Measurements from ENCODE around the gene CNTN2.

Gene CNTN2

DNA sequence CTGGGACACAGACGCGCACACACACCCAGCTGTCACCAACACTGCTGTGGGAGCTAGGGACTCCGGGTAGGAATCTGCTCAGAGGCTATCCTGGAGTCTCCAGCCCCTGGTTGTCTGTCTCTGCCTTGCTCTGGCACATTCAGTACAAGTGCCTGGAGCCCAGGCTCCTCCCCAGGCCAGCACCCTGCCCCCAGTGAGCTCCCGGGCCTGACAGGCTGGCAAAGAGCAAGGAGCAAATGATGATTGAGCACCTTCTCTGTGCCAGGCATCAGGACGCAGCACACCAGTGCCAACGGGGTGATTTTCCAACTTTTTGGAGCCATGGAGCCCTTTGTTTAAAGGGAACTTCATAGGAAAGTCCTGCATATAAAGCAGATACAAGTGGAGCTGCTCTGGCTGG, 6.5 kb downstream of the CNTN2 start:
- ATAC-seq (ENCODE audit: low read depth) = no peak
- TF ChIP-seq, protein P1, sequence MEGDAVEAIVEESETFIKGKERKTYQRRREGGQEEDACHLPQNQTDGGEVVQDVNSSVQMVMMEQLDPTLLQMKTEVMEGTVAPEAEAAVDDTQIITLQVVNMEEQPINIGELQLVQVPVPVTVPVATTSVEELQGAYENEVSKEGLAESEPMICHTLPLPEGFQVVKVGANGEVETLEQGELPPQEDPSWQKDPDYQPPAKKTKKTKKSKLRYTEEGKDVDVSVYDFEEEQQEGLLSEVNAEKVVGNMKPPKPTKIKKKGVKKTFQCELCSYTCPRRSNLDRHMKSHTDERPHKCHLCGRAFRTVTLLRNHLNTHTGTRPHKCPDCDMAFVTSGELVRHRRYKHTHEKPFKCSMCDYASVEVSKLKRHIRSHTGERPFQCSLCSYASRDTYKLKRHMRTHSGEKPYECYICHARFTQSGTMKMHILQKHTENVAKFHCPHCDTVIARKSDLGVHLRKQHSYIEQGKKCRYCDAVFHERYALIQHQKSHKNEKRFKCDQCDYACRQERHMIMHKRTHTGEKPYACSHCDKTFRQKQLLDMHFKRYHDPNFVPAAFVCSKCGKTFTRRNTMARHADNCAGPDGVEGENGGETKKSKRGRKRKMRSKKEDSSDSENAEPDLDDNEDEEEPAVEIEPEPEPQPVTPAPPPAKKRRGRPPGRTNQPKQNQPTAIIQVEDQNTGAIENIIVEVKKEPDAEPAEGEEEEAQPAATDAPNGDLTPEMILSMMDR (IDR thresholded peaks at IDR 0.05; ENCODE audit: poor library complexity, severe bottlenecking) = no peak

DNA sequence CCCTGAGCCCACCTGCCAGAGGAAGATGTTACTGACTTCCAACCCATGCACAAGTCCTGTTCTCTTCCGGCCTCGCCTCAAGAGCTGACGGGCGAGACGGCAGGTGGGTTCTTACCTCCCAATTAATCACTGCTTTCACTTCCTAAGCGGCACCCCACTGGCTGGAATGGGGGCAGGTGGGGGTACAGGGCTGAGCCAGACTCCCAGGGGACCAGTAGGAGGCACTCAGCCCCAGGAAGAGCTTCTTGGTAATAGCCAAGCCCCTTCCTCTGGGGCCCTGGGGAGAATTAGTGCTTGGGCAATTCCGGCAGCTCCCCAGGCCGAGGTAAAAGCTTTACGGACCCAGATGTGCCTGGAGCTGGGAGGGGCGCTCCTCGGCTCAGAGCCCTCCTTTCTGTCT, 9.7 kb downstream of the CNTN2 start:
- H3K36me3 ChIP-seq (ENCODE audit: low read depth) = no peaks in the 10 kb centered on the region
- H3K9me3 ChIP-seq (ENCODE audit: severe bottlenecking) = no peaks in the 10 kb centered on the region
- H3K4me3 ChIP-seq (ENCODE audit: severe bottlenecking) = no peak overlapping the region
- no peaks in the 10 kb centered on the region for H3K4me1 ChIP-seq (ENCODE audit: insufficient read depth, poor library complexity, severe bottlenecking)
- TF ChIP-seq, protein P1 (IDR thresholded peaks at IDR 0.05; ENCODE audit: poor library complexity, severe bottlenecking) = no peak
- no peak overlapping the region for H3K27ac ChIP-seq (ENCODE audit: poor library complexity, severe bottlenecking)
- no peaks in the 10 kb centered on the region for H3K27me3 ChIP-seq (ENCODE audit: insufficient read depth, poor library complexity, severe bottlenecking)
- ATAC-seq (ENCODE audit: low read depth) (no peak), DNase-seq (ENCODE audit: low spot score) (no peak)

More for the DNA sequence above, 6.5 kb downstream of the CNTN2 start:
- no peak overlapping the region for H3K4me3 ChIP-seq (ENCODE audit: severe bottlenecking)
- no peak overlapping the region for H3K27ac ChIP-seq (ENCODE audit: poor library complexity, severe bottlenecking)
- no peaks in the 10 kb centered on the region for H3K9me3 ChIP-seq (ENCODE audit: severe bottlenecking)
- DNase-seq (ENCODE audit: low spot score) = no peak
- no peaks in the 10 kb centered on the region for H3K36me3 ChIP-seq (ENCODE audit: low read depth)
- H3K27me3 ChIP-seq (ENCODE audit: insufficient read depth, poor library complexity, severe bottlenecking) = peaks cover 10% of the 10 kb centered on the region
- no peaks in the 10 kb centered on the region for H3K4me1 ChIP-seq (ENCODE audit: insufficient read depth, poor library complexity, severe bottlenecking)

DNA sequence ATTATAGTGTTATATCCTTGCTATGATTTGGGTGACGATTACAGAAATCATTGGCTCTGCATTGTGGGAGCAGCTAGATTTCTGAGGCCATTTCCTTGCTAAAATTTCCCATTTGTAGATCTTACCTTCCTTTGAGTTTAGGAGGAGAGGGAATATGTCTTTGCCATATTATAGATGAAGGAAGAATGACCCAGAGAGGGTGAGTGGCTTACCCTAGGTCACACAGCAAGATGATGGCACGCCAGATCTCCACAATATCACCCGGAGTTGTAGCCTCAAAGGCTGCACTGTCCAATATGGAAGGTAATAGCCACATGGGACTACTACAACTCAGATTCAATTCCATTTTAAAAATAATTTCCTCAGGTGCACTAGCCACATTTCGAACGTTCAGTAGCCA, 10.3 kb downstream of the CNTN2 start:
- no peaks in the 10 kb centered on the region for H3K27me3 ChIP-seq (ENCODE audit: insufficient read depth, poor library complexity, severe bottlenecking)
- DNase-seq (ENCODE audit: low spot score) (no peak), ATAC-seq (ENCODE audit: low read depth) (no peak)
- no peaks in the 10 kb centered on the region for H3K9me3 ChIP-seq (ENCODE audit: severe bottlenecking)
- H3K27ac ChIP-seq (ENCODE audit: poor library complexity, severe bottlenecking) = no peak overlapping the region
- H3K36me3 ChIP-seq (ENCODE audit: low read depth) = no peaks in the 10 kb centered on the region
- H3K4me1 ChIP-seq (ENCODE audit: insufficient read depth, poor library complexity, severe bottlenecking) = no peaks in the 10 kb centered on the region
- no peak overlapping the region for H3K4me3 ChIP-seq (ENCODE audit: severe bottlenecking)
- TF ChIP-seq, protein P1 (IDR thresholded peaks at IDR 0.05; ENCODE audit: poor library complexity, severe bottlenecking) = no peak

DNA sequence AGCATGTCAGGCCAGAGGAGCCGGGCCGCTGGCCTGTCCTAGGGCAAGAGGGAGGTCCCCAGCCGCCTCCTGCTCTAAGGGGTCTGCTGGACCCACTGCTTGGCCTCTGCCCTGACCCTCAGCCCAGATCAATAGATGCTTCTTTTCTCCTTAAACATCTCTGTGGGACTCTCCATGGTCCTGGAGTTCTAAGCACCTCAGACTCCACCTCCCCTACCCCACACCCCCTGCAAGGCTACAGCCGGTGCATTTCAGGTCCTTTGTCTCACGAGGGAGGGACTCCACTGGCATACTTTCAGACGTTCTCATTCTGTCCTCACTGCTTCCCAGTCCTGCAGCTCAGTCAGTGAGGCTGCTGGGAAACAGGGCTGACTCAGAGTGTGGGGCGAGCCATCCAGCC, 11.0 kb downstream of the CNTN2 start:
- Histone ChIP-seq H3K27ac (ENCODE audit: poor library complexity, severe bottlenecking) (no peak overlapping the region), H3K27me3 (ENCODE audit: insufficient read depth, poor library complexity, severe bottlenecking) (no peaks in the 10 kb centered on the region), H3K4me3 (ENCODE audit: severe bottlenecking) (no peak overlapping the region), H3K36me3 (ENCODE audit: low read depth) (no peaks in the 10 kb centered on the region), H3K4me1 (ENCODE audit: insufficient read depth, poor library complexity, severe bottlenecking) (no peaks in the 10 kb centered on the region), H3K9me3 (ENCODE audit: severe bottlenecking) (no peaks in the 10 kb centered on the region)
- TF ChIP-seq, protein P1 (IDR thresholded peaks at IDR 0.05; ENCODE audit: poor library complexity, severe bottlenecking) = no peak
- ATAC-seq (ENCODE audit: low read depth) (no peak), DNase-seq (ENCODE audit: low spot score) (no peak)

DNA sequence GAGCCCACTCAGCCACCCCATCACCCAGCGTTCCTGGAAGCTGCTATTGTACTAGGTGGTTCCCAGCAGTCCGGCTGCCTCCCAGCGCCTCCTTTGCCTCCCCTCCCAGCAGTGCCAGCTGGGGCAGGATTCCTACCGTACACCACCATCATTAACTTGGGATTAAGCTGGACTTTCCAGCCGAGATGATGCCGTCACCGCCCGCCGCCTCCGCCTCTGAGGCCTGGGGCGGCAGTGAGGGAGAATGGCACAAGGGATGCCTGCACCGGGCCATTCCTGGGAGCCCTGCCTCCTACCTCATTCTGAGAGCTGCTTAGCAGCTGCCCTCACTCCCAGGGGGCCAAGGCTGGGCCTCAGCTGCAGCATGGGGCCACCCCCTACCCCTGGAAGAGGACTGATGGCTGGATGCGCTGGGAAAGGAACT, 13.2 kb downstream of the CNTN2 start:
- DNase-seq (ENCODE audit: low spot score) (no peak), ATAC-seq (ENCODE audit: low read depth) (no peak)
- H3K4me3 ChIP-seq (ENCODE audit: severe bottlenecking) = no peak overlapping the region
- no peaks in the 10 kb centered on the region for H3K27me3 ChIP-seq (ENCODE audit: insufficient read depth, poor library complexity, severe bottlenecking)
- no peak overlapping the region for H3K27ac ChIP-seq (ENCODE audit: poor library complexity, severe bottlenecking)
- H3K9me3 ChIP-seq (ENCODE audit: severe bottlenecking) = no peaks in the 10 kb centered on the region
- H3K4me1 ChIP-seq (ENCODE audit: insufficient read depth, poor library complexity, severe bottlenecking) = no peaks in the 10 kb centered on the region
- TF ChIP-seq, protein P1 (IDR thresholded peaks at IDR 0.05; ENCODE audit: poor library complexity, severe bottlenecking) = no peak
- no peaks in the 10 kb centered on the region for H3K36me3 ChIP-seq (ENCODE audit: low read depth)

Measured in RWPE2 (cell line).